HL-60 (cell line): ENCODE measurements around the gene MCM3AP.

Experiments used
- POLR2AphosphoS5 ChIP-seq: IDR thresholded peaks from 2 replicates; pipeline ENCODE4 v1.6.1; 2012; ENCODE audit warnings: low read depth
- SPI1 ChIP-seq: IDR thresholded peaks from 2 replicates; pipeline ENCODE4 v1.6.1; 2012; ENCODE audit warnings: low read depth, mild to moderate bottlenecking, borderline replicate concordance
- TF ChIP-seq, protein P1 (sequence below): IDR thresholded peaks from one replicate; pipeline ENCODE4 v1.5.1; 2011; ENCODE audit warnings: low read length, control low read depth, inconsistent platforms; ENCODE audit not compliant: insufficient read depth
- TF ChIP-seq, protein P2 (sequence below): IDR thresholded peaks from 2 replicates; pipeline ENCODE4 v1.6.1; 2012; ENCODE audit warnings: low read depth; ENCODE audit not compliant: insufficient replicate concordance

DNA sequence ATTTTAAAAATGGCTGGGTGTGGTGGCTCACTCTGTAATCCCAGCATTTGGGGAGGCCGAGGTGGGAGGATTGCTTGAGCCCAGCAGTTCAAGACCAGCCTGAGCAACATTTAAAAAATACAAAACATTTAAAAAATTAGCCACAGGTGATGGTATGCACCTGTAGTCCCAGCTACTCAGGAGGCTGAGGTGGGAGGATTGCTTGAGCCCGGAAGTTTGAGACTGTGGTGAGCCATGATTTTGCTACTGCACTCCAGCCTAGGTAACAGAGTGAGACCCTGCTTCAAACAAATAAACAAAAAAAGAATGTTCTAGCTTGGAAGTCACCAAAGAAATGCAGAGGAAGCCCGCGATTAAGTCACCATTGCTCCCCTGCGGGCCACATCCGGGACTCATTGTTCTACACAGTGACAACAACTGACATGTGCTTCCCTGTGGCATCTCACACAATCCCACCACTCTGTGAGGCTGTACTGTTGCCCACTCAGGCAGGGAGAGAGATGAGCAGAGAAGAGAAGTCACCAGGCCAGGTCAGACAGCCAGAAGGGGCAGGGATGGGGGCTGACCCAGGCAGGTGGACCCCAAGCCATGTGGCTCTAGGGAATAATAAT is 82.7 kb downstream of the MCM3AP start:
- TF ChIP-seq, protein P1, sequence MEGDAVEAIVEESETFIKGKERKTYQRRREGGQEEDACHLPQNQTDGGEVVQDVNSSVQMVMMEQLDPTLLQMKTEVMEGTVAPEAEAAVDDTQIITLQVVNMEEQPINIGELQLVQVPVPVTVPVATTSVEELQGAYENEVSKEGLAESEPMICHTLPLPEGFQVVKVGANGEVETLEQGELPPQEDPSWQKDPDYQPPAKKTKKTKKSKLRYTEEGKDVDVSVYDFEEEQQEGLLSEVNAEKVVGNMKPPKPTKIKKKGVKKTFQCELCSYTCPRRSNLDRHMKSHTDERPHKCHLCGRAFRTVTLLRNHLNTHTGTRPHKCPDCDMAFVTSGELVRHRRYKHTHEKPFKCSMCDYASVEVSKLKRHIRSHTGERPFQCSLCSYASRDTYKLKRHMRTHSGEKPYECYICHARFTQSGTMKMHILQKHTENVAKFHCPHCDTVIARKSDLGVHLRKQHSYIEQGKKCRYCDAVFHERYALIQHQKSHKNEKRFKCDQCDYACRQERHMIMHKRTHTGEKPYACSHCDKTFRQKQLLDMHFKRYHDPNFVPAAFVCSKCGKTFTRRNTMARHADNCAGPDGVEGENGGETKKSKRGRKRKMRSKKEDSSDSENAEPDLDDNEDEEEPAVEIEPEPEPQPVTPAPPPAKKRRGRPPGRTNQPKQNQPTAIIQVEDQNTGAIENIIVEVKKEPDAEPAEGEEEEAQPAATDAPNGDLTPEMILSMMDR = no peak
- TF ChIP-seq POLR2AphosphoS5 (no peak), SPI1 (no peak)
- TF ChIP-seq, protein P2, sequence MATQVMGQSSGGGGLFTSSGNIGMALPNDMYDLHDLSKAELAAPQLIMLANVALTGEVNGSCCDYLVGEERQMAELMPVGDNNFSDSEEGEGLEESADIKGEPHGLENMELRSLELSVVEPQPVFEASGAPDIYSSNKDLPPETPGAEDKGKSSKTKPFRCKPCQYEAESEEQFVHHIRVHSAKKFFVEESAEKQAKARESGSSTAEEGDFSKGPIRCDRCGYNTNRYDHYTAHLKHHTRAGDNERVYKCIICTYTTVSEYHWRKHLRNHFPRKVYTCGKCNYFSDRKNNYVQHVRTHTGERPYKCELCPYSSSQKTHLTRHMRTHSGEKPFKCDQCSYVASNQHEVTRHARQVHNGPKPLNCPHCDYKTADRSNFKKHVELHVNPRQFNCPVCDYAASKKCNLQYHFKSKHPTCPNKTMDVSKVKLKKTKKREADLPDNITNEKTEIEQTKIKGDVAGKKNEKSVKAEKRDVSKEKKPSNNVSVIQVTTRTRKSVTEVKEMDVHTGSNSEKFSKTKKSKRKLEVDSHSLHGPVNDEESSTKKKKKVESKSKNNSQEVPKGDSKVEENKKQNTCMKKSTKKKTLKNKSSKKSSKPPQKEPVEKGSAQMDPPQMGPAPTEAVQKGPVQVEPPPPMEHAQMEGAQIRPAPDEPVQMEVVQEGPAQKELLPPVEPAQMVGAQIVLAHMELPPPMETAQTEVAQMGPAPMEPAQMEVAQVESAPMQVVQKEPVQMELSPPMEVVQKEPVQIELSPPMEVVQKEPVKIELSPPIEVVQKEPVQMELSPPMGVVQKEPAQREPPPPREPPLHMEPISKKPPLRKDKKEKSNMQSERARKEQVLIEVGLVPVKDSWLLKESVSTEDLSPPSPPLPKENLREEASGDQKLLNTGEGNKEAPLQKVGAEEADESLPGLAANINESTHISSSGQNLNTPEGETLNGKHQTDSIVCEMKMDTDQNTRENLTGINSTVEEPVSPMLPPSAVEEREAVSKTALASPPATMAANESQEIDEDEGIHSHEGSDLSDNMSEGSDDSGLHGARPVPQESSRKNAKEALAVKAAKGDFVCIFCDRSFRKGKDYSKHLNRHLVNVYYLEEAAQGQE = no peak
